Measurements from ENCODE around the gene SLC14A1. TPM values are rescaled to one million over a fixed set of nuclear protein-coding genes. Genes with fewer than 3 reads are reported as not detected.

Gene SLC14A1
- total and polyA plus RNA-seq, 2 experiments from 2014 or later, result not detected

- no peak for TF ChIP-seq CTCF (IDR thresholded peaks at IDR 0.05; ENCODE audit: low read depth, low read length)
- Histone ChIP-seq H3K4me3 (no peak overlapping the region), H3K27me3 (no peaks in the 10 kb centered on the region), H3K9me3 (ENCODE audit: low read depth) (no peaks in the 10 kb centered on the region), H3K27ac (no peak overlapping the region), H3K36me3 (no peaks in the 10 kb centered on the region), H3K4me1 (ENCODE audit: low read depth) (peaks cover 4% of the 10 kb centered on the region)
- DNase-seq (ENCODE audit: low read depth in 1 of 2, low spot score in 1 of 2), result peak in 1 of 2 donors; percentile 22
These were observed 40.2 kb downstream of the SLC14A1 start for GRCh38 chr18:45764000-45764686.

- TF ChIP-seq CTCF (IDR thresholded peaks at IDR 0.05; ENCODE audit: low read depth, low read length), result no peak
- Histone ChIP-seq H3K9me3 (ENCODE audit: low read depth) (no peaks in the 10 kb centered on the region), H3K27me3 (no peaks in the 10 kb centered on the region), H3K4me1 (ENCODE audit: low read depth) (no peaks in the 10 kb centered on the region), H3K36me3 (no peaks in the 10 kb centered on the region), H3K4me3 (no peak overlapping the region), H3K27ac (no peak overlapping the region)
- DNase-seq (ENCODE audit: low read depth in 1 of 2, low spot score in 1 of 2), result peak in 1 of 2 donors; percentile 38
These were observed 41.8 kb downstream of the SLC14A1 start for GRCh38 chr18:45765796-45766195.

- no peaks in the 10 kb centered on the region for H3K9me3 ChIP-seq (ENCODE audit: low read depth)
- DNase-seq (ENCODE audit: low read depth in 1 of 2, low spot score in 1 of 2), result no peak
- peaks cover 5% of the 10 kb centered on the region for H3K4me1 ChIP-seq (ENCODE audit: low read depth)
- TF ChIP-seq CTCF (IDR thresholded peaks at IDR 0.05; ENCODE audit: low read depth, low read length), result no peak
- no peaks in the 10 kb centered on the region for H3K27me3 ChIP-seq
- H3K36me3 ChIP-seq, result no peaks in the 10 kb centered on the region
- H3K27ac ChIP-seq, result no peak overlapping the region
- no peak overlapping the region for H3K4me3 ChIP-seq
These were observed 47.9 kb downstream of the SLC14A1 start for GRCh38 chr18:45771587-45772480.

GRCh38 chr18:45774065-45774521 is 50.1 kb downstream of the SLC14A1 start:
- Histone ChIP-seq H3K36me3 (no peaks in the 10 kb centered on the region), H3K4me1 (ENCODE audit: low read depth) (peaks cover 5% of the 10 kb centered on the region), H3K4me3 (no peak overlapping the region), H3K27me3 (no peaks in the 10 kb centered on the region), H3K27ac (no peak overlapping the region), H3K9me3 (ENCODE audit: low read depth) (no peaks in the 10 kb centered on the region)
- DNase-seq (ENCODE audit: low read depth in 1 of 2, low spot score in 1 of 2), result peak in 1 of 2 donors; percentile 75
- TF ChIP-seq CTCF (IDR thresholded peaks at IDR 0.05; ENCODE audit: low read depth, low read length), result no peak

GRCh38 chr18:45775241-45775676 is 51.3 kb downstream of the SLC14A1 start:
- Histone ChIP-seq H3K9me3 (ENCODE audit: low read depth) (no peaks in the 10 kb centered on the region), H3K4me1 (ENCODE audit: low read depth) (peaks cover 5% of the 10 kb centered on the region), H3K27me3 (no peaks in the 10 kb centered on the region), H3K27ac (no peak overlapping the region), H3K4me3 (peak overlapping the region; percentile 5), H3K36me3 (no peaks in the 10 kb centered on the region)
- DNase-seq (ENCODE audit: low read depth in 1 of 2, low spot score in 1 of 2), result peak in 1 of 2 donors; percentile 94
- TF ChIP-seq CTCF (IDR thresholded peaks at IDR 0.05; ENCODE audit: low read depth, low read length), result no peak

Data from cardiac muscle cell (in vitro differentiated cells and primary cell).